HG02759 (cell line): Measurements from ENCODE around the gene SRP68.
"Not testable (repeated sequence)": the region's sequence is repeated elsewhere in the genome, so short reads cannot be mapped to it uniquely, and the experiment has no call there.

Experiments used
- ATAC-seq: cut with Tn5 transposase; IDR thresholded peaks from one replicate; pipeline ENCODE4 v1.9.1; 2021; ENCODE audit warnings: mild to moderate bottlenecking, moderate library complexity; ENCODE audit not compliant: unreplicated experiment

Gene SRP68

DNA sequence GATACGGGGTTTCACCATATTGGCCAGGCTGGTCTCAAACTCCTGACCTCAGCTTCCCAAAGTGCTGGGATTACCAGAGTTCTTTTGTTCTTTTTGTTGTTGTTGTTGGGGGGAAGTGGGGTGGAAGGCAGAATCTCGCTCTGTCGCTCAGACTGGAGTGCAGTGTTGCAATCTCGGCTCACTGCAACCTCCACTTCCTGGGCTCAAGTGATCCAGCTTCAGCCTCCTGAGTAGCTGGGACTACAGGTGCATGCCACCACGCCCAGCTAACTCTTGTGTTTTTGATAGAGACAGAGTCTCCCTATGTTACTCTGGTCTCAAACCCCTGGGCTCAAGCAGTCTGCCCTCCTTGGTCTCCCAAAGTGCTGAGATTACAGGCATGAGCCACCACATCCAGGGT, 6.1 kb upstream of the SRP68 start:
- not testable (repeated sequence) for ATAC-seq

DNA sequence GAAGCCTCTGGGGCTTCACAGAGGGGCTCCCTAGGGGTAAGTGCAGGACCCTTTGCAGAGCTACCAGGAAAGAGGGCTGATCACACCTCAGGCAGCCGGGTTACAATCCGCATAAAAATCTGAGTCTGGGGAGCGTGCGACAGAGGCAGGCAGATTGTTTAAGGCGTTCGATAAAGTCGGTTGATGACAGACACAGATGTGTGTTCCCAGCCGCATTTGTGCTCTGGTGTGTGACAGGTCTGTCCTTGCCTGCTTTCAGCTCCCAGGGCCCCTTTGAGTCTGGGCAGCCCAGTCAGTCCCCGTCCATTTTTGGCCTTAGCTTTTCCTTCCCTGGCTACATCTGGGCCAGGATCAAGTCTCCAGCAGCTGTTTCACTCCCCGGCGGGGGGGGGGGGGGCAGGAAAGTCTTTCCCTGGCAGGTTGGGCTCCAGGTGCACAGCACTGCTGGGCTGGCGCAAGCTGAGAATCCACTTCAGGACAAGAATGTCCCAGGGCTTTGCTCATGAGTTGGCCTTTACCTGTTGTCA, 5.3 kb upstream of the SRP68 start:
- ATAC-seq, result no peak

DNA sequence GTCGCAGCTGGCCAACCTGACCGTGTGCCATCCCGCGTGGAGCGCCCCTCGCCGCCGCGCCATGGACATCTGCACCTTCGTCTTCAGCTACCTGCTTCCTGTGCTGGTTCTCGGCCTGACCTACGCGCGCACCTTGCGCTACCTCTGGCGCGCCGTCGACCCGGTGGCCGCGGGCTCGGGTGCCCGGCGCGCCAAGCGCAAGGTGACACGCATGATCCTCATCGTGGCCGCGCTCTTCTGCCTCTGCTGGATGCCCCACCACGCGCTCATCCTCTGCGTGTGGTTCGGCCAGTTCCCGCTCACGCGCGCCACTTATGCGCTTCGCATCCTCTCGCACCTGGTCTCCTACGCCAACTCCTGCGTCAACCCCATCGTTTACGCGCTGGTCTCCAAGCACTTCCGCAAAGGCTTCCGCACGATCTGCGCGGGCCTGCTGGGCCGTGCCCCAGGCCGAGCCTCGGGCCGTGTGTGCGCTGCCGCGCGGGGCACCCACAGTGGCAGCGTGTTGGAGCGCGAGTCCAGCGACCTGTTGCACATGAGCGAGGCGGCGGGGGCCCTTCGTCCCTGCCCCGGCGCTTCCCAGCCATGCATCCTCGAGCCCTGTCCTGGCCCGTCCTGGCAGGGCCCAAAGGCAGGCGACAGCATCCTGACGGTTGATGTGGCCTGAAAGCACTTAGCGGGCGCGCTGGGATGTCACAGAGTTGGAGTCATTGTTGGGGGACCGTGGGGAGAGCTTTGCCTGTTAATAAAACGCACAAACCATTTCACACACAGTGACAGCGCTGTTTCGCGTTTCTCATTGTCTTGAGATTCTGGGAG, 4.7 kb upstream of the SRP68 start:
- no peak for ATAC-seq

DNA sequence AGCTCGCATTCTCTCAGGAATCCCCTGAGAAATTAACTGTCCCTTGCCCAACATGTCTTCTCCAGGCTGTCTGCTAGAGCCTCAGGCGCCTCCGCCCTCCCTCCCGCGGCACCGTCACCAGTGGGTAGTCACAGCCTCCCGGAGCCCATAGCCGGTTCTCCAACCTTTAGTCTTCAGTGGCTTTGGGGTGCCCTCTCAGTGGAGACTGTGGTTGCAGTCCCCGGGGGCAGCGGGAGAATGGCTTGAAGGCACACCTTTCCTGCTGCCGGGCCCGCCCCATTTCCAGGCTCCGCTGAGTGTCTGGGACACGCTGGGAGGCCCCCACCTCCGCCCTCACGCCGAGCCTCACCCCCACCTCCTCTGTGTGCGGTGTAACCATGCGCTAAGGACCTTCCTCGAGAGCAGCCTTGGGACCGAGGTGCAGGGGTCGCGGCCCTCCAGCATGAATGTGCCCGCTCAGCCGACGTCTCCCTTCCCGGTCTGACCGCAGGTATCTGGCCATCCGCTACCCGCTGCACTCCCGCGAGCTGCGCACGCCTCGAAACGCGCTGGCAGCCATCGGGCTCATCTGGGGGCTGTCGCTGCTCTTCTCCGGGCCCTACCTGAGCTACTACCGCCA, 3.9 kb upstream of the SRP68 start:
- no peak for ATAC-seq

DNA sequence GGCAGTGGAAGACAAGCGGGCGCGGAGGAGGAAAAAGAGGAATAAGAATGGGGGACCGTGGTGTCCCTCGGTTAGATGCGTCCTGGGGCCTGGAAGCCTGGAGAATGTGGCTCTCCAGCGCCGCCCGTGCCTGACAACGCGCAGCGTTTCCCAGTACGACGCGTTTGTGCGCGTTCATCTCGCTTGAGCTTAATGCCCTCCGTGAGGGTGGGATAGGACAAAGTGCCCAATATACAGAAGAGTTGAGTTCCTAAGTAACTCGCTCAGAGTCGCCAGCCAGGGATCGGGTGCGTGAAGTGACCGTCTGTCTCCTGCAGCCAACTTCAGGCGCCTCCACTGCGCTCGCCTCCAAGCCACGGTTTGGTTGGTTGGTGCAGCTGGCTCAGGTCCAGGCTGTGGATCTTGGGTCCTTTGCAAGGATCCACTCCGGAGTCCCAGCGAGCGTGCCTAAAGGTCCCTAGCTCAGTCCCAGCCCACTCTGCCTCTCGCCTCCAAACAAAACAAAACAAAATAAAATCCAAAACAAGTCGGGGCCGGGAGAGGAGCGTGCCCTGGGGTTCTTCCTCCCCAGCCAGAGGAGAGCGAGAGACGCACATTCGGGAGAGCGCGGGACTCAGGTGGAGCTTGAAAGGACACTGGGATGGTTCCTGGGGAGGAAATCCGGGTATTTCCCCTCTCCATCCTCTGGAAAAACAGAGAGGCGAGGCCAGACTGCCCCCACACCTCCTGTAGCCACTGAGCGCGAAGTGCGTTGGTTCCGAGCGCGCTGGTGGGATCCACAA, 3.2 kb upstream of the SRP68 start:
- ATAC-seq, result no peak

DNA sequence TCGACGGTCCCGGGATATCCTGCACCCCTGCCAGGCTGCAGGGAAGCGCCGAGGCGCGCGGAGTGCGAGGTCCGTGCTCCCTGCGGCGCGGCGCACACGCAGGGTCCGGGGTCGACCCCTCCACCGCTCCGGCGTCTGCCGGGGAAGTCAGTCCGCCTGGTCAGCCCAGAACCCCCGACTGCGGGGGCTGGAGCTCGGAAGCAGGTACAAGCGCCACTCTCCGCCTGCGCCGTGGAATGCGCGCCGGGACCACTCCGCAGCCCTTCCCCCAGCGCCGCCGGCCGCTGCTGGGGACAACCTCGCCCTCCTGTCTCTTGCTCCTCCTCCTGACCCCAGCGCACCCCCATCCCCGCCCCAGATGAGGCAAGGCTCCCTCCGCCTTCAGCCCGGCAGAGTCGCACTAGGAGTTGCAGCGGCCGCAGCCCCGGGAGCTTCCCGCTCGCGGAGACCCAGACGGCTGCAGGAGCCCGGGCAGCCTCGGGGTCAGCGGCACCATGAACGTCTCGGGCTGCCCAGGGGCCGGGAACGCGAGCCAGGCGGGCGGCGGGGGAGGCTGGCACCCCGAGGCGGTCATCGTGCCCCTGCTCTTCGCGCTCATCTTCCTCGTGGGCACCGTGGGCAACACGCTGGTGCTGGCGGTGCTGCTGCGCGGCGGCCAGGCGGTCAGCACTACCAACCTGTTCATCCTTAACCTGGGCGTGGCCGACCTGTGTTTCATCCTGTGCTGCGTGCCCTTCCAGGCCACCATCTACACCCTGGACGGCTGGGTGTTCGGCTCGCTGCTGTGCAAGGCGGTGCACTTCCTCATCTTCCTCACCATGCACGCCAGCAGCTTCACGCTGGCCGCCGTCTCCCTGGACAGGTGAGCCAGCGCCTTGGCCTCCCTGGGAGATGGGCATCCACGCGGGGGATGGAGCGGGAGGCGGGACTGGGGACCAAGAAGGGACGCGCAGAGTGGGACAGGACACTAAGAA, 2.4 kb upstream of the SRP68 start, which contains the start of gene GALR2:
Gene GALR2, plus strand, starts transcription at position 392 of the 974 bp plus-strand sequence. Its CDS starts 103 bp downstream, at position 495.
- no peak for ATAC-seq

DNA sequence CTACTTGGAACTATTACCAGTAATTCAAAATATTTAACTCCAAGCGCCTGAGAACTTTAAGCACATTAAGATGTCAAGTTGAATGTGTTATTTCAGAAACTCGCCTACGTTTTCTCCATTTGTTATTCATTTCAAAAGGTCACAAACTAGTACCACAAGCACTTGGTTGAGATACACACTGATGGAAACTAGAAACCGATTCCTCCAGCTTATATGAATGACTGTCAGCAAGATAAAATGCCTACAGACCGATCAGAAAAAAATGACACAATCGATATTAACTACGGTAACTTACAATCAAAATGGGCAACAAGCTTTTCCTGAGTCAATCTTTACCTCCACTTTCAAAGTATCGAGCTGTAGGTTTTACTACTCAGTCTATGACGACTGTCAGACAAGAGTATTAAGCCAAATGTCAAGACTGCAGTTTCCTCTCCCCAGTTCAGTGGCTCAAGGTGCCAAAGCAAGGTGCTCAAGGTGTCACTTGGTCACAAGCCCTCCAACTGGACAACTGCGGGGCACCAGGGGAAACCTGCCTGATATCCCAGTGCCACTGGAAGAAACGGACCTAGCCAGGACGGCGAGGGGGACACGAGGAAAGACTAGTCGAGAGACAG, 678 bp downstream of the SRP68 start:
- no peak for ATAC-seq

DNA sequence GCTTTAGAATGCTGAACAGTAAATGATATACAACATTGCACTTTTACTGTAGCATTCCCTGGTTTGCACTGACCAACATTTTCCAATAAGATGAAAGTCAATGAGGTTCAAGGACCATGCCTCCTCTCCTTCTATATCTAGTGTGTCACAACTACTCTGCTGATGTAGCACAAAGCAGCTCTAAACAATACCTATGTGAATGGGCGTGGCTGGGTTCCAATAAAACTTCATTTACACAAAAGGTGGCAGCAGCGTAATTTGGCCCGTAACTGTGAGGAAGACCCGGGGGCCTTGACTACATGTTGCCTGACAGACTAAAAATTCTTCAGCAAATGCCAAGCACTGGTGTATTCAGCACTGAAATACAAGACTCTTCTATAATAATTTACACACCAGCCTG, 6.5 kb downstream of the SRP68 start:
- no peak for ATAC-seq

DNA sequence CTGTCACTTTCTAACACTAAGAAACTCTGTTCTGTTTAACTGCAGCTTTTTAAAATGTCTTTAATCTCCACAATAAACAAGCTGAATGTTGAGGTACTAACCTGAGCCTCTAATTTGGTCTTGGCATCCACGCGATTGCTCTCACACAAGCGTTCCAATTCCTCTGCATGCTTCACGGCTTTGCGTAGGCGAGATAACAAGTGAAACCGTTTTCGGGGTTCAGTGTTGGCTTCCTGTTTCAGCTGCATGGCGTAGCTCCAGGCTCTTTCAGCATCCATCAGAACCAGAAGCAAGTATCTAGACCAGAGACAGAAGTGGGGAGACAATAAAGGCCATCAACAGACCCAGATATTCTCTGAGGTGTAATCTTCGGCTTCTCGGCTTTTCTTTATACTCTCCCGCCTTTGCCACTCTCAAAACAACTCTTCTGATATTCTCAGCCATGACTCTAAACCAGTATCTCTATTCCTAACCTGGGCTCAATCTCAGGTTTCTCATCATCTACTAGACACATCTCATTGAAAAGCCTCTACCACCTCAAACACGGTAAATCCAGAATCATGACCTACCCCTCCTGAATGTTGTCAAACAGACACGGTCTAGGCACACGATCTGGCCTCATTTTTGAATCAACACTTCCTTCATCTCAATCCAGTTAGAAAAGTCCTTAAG, 8.3 kb downstream of the SRP68 start:
- ATAC-seq, result no peak

DNA sequence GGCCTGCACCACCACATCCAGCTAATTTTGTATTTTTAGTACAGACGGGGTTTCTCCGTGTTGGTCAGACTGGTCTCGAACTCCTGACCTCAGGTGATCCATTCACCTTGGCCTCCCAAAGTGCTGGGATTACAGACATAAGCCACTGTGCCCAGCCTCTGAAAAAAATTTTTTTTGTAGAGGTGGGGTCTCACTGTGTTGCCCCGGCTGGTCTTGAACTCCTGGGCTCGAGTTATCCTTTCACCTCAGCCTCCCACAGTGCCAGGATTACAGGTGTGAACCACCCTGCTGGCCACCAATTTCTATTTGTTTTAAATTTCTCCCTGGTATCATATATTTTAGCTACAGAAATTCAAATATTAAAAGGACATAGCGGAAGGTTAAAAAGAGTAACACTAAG, 14.1 kb downstream of the SRP68 start:
- ATAC-seq, result not testable (repeated sequence)

DNA sequence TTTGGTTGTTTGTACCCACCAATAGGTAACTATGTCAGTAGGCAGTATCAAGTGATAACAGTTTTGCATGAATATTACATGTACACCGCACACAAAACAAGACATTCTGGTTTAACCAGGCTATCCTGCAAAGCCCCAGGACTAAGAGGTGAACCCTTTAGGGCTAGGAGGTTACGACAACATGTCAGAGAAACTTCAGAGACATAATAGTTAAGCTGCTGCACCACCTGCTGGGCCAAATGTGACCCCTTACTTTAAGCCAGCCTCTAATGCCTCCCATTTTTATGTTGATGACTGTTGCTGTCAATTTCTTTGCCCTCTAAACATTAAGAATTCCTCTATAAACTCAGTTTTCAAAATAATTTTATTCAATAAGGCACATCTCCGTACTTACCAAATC, 15.4 kb downstream of the SRP68 start:
- ATAC-seq, result no peak

DNA sequence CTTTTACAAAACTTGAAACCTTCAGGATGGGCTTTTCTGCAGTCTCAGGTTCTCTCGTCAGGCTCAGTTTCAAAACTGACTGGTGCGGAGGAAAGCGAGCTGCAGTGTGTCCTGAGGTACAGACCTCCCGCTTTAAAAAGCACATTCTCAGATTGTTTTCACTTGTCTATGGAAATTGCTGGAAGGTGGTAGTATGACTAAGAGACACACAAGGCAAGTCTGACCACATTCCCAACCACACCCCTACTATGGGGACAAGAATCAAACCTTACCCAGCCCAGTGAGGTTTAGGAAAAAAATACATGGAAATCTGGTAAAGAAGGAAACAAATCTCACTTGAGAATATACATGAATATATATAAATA, 18.2 kb downstream of the SRP68 start:
- no peak for ATAC-seq

DNA sequence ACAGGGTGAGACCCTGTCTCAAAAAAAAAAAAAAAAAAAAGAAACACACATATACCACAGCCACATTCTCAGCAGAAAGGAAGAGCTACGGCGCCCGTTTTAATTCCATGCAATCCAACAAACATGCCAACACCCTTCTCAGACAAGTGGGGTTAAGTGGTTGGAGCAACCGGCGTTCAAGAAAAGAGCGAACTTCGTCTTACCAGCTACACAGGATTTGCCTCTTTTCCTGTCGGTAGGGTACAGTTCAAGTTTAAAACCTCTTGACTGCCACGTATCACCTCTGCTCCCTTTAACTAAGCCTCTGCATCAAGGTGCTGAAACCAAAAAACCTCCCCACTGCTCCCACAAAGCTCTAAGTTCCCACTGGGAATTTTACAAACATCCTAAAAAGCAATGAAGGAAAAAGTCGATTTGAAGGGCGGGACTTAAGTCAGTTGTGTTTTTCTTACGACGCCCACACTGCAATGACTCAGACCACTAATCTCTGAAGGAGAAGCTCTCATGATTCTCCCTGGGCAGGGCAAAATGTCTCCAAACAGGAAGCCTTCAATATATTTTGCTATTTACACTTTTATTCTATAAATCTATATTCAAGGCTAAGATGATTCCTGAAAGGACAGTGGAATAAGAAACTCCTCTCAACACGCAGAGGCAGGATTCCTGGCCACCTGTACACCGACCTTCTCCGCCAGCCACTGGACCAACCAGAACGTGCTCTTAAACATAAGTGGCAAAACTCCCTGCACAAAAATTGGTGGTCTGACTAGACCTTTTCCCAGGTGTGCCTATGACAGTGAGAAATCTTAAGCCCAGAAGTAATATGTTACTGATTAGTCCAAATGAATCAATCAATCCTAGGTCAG, 18.8 kb downstream of the SRP68 start:
- no peak for ATAC-seq

DNA sequence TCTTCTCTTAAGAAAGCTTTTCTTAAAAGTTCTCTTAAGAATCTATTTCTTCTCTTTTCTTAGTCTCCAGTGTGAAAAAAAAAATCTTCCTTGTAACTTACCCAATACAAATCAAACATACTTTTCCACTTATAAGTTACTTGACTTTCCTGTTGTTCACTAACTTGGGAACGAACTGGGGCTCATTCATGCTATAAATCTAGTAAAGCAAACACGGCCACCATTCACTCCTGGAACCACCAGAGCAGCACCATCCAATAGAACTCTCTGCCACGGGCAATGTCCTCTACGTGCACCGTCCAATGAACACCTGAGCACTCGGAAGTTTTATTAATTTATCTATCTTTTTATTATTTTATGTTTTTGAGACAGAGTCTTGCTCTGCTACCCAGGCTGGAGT, 20.8 kb downstream of the SRP68 start:
- no peak for ATAC-seq

DNA sequence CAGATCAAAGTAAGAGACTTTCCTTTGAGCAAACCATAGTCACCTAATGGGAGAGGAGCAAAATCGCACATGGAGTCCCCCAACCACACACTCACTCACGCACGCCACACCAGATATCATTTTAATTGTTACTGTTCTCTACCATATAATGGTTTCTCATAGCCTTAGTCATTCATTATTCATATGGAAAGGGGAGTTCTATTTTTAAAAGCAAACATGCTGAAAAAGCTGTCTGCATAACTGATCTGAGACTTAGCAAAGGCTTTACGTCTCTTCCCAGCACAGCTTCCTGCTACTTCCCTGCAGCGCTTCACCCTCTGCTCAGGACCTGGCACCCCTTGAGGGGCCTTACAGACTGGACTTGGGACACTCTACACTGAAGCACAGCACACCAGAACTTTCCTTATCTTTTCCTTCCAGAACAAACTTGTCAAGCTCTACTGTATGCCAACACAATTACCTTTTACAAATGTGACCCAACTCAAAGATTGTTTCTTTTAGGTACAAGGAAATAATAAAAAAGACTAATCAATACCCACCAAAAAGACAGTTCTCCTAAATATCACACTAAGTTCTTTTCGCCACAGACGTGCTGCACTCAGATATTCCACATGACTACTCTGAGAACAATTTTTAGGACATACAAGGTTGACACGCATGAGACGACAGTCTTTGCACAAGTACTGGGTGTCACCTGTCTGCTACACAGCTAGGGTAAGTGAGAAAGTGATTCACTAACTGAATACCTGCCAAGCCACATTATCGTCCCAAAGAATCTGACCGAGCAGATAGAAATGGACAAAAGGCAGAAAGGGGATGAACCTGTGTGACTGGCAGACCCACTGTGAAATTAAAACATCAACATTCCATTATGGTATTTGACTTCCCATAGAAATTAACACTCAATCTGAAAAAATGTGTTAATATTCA, 21.5 kb downstream of the SRP68 start:
- no peak for ATAC-seq

DNA sequence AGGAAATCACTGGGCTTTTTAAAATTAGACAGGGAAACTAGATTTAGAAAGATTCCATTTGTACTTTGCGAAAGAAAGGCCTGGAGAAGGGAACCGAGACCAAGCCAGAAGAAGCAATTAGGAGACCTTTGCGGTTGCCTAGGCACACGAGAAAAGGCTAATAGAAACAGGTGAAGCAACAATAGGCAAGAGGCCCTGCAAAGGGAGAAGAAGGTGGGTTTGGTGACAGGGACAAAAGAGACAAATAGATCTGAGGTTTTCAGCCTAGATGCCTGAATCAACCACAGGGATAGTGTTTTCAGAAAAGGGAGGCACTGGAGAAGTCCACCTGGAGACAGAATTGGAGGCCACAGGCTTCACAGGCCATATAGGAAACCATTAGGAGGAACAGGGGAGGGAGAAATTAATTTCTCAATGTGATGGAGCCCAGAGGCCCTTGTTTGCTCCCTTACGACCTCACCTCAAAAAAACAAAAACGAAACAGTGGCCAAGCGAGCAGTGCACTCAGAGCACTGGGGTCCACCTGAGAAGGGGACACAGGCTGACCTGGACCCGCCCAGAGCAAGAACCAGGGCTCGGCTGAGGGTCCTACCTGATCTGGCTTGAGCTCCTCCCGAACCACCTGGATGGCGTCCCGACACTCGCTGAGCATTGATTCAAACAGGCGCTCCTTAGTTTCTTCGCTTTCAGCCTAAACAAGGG, 22.3 kb downstream of the SRP68 start:
- no peak for ATAC-seq

DNA sequence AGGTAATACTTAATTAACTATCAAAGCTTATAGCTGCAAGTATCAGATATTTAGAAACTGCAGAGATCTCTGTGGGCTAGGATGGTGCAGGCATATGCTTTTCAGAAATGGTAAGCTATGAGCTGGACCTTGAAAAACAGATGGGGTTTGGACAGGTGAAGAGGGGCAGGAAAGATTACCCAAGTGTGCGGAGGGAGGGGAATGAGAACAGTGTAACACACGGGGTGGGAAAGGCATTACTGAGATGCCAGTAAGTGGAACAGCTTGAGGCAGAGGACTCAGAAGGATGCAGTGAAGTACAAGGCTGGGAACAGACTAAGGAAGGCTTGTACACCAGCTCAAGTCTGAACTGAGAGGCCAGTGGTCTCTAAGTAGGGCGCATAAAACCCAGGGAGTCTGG, 23.1 kb downstream of the SRP68 start:
- ATAC-seq, result no peak
